ENCODE measurements around the gene PCARE.

The PCARE gene

DNA sequence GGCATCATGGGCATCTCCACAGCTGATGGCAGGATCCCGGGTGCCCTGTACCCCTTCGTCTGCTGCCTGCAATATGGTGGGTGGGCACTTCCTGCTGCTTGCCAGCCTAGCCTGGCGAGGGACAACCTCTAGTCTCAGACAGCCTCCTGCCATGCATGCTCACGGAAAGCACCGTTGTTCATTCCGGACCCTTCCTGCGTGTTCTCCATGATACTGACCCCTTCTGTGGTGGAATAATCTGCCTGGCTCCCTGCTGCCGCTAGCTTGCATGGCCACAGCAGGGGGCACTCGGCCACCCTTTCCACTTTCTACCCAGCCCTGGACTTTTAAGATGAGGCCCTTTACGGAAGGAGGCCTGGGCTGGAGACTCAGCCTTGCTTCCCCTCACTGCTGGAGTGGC is 12.0 kb downstream of the PCARE start:
- no peak for DNase-seq

DNA sequence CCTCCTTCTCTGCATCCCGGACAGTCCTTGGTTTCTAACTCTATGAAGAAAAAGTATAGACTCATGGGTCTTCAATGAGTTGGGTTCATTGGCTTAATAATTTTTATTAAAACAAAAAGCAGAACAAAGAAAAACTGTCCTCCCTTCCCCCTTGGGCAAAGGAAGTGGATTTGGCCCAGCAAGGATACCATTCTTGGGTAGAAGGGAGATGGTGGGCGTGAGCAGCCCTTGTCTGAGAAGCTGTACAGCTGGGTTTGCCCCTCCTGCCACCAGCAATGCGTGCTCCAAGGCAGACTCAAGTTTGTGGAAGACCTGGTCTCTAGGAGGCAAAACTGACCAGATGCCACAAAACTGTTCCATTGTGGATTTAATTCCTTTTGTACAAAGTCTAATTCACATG is 12.7 kb downstream of the PCARE start:
- DNase-seq = no peak

DNA sequence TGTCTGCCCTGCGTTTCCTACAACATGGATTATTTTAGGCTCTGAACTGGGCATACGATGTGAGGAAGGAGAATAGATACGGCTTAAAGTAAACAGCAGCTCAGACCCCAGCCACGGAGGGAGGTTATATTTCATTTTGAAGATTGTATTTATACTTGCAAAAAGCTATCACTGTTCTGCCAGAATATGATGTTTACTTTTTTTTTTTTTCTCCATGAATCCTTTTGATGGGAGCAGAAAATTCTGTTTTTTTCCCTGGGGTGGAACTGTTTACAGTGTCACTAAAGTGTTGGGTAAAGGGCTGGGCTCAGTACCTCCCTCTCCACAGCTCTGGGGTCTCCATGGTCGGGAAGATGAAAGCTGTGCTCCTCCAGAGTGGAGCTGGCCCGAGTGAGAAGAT is 13.1 kb downstream of the PCARE start:
- DNase-seq = no peak

DNA sequence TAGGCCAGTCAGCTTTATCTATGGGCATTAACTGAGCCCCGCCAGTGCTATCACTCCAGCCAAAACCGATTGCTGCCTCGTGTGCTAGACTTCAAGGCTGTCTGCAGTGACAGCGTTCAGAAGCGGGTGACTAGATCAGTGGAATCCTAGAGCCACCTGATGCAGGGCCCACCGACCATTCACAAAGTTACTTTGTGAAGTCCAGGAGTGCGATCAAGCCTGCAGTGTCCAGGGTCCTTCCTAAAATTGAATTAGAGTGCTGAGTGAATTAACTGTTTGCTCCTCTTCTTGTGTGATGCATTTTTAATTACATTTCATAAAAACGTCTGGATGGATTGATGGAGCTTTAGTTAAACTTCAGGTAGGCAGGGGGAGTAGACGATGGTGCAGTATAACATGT is 13.9 kb downstream of the PCARE start:
- no peak for DNase-seq

DNA sequence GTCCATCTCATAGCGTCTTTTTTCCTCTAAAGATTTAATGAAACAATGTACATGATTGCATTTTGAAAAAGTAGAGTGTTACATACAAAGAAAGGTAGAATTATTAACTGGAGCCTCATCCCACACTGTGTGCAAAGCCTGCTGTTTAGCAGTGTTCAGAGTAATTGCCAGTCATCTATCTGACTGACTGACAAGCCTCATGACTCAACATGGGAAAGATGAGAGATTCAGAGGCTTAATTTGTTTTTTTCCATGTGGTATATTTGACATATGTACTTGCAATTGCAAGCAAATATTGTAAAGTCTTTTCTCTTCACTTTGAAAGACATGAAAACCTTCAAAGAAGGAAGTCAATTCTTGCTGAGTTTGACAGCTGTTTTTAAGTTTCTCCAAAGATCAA is 14.7 kb downstream of the PCARE start:
- no peak for DNase-seq

DNA sequence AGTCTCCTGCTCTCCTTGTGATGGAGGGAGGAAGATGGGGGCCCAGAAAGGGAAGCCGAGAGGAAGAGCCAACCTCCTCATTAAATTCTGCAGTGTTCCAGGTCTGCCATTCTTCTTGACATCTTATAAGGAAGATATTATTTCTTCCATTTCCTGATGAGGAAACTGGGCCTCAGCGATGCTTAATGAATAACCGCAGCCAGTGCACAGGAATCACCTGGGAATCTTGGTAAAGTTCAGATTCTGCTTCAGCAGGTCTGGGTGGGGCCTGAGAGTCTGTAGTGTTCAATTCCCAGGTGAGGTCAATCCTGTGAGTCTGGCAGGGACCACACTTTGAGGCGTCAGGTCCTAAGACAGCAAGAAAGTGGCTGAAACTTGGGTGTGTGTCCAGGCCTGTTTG is 17.3 kb downstream of the PCARE start:
- no peak for DNase-seq

DNA sequence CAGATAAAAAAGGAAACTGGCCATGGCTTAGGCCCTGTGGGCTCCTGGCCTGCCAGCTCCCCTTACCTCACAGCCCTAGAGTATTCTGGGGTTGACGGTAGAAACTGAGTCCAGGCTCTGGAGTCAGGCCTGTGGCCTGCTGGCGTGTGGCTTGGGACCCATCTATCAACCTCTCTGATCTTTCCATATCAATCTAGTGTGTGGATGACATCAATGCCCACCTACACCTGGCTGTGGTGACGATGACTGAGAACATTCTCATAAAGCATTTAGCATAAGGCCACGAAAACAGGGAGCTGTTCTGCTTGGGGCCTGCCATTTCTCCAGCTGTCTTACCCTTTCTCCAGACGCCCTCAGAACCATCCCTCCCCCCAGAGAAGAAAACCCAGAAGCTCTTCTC is 17.9 kb downstream of the PCARE start:
- DNase-seq = no peak

DNA sequence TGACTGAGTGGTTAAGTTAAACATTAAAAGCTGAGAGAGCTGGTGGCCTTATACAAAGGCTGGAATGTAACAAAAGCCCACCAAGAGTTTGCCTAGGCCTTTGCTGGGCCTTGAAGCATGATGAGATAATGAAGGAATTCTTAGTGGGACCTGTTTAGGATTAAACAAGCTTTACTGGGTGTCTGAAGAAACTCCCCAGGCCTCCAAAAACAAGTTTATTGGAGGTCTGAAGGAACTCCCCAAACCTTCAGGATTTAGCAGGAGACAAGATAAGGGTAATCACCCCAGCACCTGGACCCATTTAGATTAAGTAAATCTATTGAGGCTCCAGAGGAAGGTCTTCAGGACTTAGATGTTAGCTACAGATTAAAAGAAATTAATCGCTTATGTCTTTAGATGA is 18.7 kb downstream of the PCARE start:
- no peak for DNase-seq

DNA sequence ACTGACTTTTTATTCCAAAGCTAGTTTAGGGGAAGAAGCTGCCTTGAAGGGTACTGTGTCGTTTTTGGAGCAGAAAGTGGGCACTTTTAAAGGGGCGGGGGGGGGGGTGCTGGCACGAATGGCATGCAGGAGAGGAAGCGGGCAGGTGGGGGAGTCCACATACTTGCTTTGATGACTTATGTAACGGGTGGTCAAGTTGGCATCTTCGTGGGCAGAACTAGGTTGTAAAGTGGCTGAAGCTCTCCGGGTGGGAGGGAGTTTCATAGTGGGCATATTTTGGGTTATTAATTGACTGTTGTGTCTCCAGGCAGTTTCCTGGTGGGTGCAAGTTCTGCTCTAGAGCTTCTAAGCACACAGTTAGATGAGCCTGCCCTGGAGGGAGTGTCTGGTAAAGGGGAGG is 19.9 kb downstream of the PCARE start:
- DNase-seq = no peak

DNA sequence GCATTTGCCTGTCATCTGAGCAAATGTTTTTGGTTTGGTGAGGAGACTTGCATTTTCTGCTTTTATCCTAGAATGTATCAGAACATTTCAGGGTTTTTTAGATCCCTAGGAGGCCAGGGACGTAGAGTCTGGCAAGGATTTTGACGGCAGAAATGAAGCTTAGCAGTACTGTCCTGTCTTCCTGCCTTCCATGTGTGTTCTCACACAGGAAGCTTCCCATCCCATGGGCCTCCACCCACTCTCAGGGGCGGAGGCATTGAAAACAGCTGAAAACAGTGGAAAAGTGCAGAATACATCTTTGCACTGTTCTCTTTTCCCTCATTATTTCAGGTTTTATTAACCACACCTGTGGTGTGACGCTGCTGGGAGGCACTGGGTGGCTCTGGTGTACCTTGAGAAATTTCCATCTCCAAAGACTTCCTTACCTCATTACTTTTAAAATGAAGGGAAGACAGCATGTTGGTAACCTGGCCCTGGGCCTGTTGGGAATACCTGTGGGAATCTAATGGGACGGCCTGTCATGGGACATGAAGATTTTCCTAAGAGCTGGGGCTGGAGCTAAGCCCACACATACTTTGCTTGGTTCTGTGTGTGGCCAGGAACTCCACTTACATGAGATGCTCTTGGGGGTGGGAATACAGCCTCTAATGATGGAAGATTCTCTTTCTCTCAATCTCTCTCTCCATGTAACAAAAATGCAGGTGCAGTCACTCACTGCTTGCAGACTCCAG is 20.5 kb downstream of the PCARE start:
- no peak for DNase-seq

DNA sequence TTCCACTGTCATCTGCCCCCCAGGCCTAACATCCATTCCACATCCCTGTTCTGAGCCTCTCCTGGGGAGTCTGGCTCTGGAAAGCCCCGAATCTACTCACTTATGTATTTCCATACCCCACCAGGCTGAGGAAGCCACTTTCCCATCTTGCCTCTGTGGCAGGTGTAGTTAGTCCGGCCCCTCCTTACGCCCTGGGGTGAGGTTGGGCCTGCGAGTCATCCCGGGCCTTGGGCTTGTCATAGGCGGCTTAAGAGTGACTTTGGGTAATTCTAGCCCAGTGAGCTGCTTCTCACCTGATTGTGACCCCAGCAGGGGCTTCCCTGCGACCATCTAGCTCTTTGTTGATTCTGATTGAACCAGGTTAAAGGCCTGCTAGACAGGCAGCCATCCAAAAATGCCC is 21.1 kb downstream of the PCARE start:
- DNase-seq = no peak

DNA sequence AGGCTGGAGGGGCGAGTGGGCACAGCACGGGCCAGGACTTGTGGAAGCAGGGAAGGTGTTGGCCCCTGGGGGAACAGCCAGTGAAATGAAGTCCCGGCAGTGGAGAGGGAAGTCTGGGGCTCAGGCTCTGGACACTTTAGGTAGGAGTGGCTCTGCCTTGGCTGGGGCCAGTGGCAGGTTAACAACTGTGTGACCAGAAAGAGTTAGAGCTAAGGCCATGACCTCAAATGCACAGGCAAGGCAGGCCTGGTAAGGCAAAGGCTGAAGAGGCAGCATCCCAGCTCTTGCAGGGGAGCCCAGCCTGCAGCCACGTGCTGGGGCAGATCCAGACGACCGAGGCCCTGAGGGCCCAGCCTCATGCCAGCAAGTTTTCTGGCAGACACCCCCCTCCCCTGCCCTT is 21.5 kb downstream of the PCARE start:
- DNase-seq = no peak

DNA sequence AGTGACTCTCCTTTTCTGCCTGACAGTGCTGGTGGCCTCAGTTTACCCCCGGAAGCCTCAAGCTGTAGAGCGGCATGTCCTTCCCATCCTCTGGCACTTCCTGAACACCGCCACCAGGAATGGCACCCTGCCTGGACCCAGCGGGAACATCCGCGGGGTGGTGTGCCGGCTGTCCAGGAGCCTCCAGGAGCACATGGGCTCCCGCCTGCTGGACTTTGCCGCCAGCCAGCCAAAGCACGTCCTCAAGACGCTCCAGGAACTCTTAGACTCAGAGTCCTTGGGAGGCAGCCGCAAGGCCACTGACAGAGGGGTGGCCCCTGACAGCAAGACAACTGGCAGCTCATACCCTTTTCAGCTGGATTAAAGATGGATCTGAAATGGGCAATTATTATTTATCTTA is 22.6 kb downstream of the PCARE start:
- DNase-seq = no peak

DNA sequence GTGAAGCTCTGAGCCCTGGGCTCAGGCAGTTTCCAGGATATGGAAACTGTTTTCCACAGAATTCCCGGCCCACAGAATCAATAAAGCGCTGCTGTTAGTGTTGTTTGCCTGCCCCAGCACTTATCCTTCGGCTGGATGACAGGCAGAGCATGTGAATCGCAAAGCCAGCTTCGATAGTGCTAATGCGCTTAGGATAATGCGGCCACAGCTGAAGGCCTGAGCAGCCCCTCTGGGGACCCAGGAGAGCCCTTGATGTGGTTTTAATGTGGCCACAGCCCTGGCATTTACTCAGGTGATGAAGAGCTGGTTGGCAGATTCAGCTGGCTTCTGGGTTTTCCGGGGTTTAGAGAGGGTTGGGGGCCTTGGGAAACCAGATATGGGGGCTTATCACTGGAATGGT is 23.7 kb downstream of the PCARE start:
- DNase-seq = peak; percentile 62

DNA sequence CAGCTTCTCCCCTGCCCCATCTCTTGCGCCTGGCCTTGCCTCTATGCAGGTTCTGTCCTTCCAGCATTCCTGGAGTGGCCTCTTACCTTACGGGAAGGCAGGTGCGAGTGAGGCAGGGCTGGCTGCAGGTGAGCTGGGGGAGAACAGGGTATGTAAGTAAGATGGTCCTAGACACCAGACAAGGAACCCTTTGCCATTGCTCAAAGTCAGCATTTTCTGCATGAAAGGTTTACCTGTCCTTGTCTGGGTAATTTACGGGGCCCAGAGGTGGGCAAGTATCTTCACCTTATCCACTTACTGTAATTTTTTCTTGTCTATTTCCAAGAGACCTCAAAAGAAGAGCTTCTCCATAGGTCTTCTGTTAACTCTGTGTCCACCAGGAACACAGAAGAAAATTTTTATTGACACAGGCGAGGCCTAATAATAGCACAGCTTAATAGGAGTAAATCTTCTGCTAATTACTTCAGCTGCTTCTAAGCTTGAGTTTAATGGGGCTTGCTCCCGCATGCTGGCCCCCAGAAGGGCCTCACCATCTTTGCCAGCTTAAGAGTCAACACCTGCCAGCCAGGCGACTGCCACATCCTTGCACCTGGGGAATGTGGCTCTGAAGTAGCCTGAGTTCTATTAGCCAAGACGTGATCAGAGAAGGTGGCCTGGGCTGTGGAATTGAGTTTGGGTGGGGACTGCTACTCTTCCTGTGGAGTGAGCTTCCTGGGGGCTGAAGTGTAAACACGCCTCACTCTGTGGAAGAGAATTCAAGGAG is 27.1 kb downstream of the PCARE start:
- DNase-seq = peak; percentile 88

DNA sequence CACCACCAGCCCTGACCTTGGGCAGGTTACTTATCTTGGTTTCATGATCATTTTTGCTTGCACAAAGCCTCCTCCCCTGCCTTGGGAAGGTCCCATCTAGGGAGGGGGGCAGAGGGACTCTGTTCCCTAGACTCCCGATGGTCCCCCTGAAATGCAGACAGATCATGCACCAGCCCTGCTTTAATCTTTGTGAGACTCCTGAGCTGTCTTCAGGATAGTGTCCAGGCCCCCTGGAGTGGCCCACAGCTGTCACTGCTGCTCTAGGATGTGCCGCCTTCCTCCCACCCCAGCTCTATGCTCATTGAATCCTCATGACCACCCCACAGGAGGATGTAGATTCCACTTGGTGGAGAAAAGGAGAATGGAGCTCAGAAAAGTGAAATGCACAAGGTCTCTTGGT is 28.0 kb downstream of the PCARE start:
- DNase-seq = no peak

DNA sequence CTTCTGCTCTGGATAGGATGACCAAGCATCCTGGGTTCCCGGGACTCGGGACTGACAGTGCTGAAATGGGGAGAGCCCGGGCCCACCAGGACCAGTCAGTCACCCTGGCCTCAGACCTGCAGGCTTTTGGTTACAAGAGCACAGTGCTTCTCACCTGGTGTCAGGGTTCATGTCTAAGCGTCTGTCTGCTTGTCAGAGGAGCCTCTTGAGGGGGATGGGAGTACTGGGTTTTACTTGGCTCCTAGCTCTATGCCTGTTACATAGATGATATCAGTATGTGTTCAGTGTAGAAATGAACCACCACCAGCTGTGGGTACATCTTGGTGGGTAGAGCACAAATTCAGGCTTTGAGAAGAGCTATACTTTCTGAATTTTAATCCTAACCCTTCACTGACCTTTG is 29.9 kb downstream of the PCARE start:
- no peak for DNase-seq

DNA sequence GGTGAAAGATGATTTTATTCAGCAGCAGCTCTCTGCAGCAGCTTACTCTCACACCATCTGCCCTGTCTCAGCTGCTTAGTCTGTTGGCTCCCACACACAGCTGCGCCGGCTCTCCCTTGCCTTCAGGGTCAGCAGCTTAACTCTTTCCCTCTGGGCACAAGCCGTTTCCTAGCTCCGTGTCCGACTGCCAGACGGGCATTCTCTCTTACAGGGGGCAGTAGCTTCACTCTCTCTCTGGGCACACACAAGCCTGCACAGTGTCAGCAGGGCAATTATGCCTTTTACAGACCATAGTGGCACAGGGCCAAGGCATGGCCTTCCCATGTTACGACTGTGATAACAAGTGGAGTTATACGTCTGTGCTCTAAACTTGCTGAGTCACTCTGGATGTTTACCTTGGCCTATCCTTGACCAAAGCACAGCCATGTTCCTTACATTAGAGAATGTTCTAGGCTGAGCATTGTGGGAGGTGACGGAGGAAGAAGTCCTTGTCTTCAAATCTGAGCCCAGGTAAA is 31.7 kb downstream of the PCARE start:
- peak; percentile 95 for DNase-seq

DNA sequence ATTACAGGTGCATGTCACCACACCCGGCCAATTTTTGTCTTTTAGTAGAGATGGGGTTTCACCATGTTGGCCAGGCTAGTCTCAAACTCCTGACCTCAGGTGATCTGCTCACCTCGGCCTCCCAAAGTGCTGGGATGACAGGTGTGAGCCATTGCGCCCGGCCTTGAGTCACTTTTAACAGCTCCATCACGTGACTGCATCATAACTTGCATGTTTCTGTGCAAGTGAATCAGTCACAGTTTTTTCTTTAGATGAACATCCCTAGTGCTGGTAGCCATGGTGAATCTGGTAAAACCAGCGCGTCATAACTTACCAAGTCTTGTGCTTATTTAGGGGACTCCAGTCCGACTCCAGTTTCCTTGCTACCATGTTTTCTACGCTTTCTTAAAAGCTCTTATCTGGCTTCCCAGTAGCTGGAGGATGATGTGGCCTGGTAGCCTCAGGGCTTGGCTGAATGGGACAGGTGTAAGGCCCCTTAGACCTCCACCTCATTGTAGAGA is 33.1 kb downstream of the PCARE start:
- DNase-seq = no peak

DNA sequence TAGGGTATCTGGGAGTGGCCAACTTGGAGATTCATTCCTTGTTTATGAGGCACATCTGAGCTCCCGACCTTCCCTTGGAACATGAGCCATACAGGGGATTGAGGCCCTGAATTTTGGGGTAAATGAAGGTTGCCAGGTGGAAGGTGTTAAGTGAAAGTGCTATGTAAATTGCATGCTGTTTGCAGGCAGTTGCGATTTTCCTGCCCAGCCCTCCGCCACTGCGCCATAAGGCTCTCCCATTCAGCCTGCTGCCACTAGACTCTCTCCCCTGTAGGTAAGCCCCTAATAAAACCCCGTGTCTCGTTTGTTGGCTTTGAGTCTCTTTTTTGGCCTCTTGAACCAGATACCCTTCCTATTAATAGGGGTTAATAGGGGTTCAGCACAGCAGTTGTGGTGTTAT is 33.8 kb downstream of the PCARE start:
- peak; percentile 41 for DNase-seq

DNA sequence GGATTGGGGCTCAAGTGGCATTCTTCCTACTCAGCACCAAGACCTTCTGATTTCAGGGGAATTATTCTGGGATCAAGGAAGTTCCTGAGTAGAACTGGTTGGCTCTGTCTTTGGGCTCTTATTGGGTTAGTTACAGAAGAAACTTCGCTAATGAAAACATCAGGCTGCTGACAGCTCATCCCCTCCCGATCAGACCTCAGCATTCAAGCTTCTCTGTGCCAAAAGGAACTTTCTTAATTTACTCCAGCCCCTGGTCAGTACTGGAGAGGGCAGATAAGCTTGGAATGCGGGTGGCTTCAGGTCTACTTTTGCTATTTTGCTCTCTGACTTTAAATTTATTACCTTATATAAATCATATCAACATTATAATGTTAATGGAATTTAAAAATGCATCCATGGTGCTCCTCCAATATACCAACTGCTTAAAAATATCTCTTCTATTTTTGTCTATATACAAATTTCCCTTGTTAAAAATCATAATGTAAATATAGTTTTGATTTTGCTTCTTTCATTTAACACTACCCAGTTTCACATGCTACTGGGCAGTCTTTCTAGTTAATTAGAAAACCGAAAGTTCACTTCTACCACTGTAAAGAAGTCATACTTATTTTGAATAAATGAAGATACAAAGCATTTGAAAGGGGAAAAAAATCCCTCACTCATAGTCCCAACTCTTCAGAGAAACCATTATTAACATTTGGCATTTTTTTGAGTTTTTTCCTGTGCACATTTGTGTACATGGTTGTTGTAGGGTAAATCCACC is 34.4 kb downstream of the PCARE start:
- no peak for DNase-seq

DNA sequence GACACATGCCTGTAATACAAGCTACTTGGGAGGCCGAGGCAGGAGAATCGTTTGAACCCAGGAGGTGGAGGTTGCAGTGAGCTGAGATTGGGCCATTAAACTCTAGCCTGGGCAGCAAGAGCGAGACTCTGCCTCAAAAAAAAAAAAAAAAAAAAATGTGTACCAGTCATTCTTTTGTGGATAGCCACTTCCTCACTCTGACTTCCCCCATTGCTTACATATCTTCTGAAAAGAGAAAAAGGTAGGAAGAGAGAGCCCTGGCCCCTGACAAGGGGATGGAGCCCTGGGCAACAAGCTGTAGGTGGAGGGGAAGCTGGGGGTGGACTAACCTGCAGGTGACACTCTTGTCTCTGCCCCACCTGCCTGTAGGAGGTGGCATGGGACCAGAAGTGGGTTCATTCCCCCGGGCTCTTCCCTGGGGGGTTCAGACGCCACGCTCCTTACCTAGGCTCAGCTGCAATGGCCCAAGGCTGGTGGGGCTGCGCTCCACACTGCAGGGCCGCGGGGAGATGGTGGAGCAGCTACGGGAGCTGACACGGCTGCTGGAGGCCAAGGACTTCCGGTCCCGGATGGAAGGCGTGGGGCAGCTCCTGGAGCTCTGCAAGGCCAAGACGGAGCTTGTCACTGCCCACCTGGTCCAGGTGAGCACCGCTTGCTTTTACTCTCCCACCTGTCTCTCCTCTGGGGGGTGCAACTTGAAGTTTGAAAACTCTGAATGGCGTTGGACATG is 39.1 kb downstream of the PCARE start:
- no peak for DNase-seq

DNA sequence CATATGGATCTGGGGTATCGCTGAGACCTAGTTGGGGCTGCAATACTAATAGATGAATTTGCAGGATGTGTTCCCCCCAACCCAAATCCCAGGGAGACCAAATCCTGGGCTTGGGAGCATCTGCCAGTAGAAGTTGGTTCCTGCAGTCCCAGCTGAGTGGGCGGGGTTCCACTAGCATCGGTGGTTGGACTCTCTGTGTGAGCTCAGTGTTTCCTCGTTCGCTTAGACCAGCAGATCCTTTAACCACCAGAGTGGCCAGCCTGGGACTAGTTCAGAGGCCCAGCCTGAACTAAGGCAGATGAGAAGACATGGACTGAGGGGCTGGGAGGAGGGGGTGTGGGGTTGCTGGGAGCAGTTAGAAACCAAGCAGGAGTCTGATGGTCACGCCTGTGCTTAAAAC is 40.7 kb downstream of the PCARE start:
- no peak for DNase-seq

Data from NCI-H524 treated with DMSO at 0.1 percent for 48 hours (cell line).